Measurements from ENCODE around the gene NBAS. TPM values are rescaled to one million over a fixed set of nuclear protein-coding genes. Genes with fewer than 3 reads are reported as not detected.

The NBAS gene
- total and polyA plus RNA-seq, 5 experiments from 2014 or later, result 19.0 to 35.0 (median 20.6) TPM

DNA sequence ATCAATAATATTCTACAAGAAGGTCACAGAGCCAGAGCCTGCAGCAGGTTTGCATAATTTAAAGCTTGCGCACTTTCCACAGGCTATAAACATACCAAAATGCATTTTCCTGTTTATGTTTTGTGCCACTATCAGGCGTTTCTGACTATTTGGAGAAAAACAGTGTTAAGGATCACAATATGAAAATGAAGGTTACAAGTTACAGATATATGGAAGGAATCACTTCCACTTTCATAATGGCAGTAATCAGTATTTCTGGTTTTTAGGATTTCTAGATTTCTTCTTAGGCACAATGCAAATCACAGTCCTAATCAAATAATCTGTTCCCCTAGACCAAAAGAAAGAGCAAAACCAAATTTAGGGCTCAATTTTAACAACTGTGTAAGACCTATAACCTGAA, 279.5 kb downstream of the NBAS start:
- no peak overlapping the region for H3K27ac Mint-ChIP-seq
- peaks cover 17 to 84% (median 72%) of the 10 kb centered on the region in 3 donors for H3K36me3 Mint-ChIP-seq
- ATAC-seq, result no peak

DNA sequence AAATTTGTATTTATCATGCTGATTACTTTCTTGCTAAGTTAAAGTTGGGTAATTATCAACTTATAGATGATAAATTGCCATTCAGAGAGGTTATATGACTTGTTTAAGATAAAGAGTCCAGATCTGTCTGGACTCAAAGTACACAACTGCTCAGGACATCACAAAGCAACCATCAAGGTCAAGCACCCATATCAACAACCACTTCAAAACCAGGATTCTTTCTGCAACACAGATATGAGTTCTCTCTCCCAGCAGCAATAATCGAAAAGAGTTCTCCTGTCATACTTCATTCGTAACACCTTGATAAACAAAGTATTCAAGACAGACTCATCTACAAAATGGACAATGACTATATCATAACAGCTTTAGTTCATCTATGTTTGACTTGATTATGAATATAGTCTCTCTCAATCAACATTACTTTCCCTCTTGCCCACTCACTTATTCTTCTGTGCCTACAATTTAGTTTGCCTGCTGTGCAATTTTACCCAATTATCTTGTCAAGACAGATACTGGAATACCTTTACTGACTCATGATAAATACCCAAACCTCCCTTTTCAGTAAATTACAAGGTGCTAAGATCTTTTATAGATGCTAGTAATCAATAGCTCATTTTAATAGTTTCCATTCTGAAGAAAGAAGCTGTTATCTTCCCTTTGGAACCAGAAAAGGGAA, 281.8 kb downstream of the NBAS start:
- no peak for ATAC-seq
- POLR2A ChIA-PET, result no interaction called here
- peaks cover 0 to 4% (median 0%) of the 10 kb centered on the region in 4 donors for H3K4me1 Mint-ChIP-seq
- no peak for DNase-seq
- no peak overlapping the region for H3K27ac Mint-ChIP-seq
- H3K9me3 Mint-ChIP-seq, result no peaks in the 10 kb centered on the region
- no peak overlapping the region for H3K4me3 Mint-ChIP-seq
- H3K36me3 Mint-ChIP-seq, result peaks cover 13 to 88% (median 77%) of the 10 kb centered on the region in 3 donors
- no peaks in the 10 kb centered on the region for H3K27me3 Mint-ChIP-seq

More for the DNA sequence above, 279.5 kb downstream of the NBAS start:
- DNase-seq, result no peak
- Mint-ChIP-seq H3K4me1 (peaks cover 0 to 4% (median 0%) of the 10 kb centered on the region in 4 donors), H3K27me3 (no peaks in the 10 kb centered on the region), H3K9me3 (no peaks in the 10 kb centered on the region), H3K4me3 (no peak overlapping the region)
- POLR2A ChIA-PET, result no interaction called here

DNA sequence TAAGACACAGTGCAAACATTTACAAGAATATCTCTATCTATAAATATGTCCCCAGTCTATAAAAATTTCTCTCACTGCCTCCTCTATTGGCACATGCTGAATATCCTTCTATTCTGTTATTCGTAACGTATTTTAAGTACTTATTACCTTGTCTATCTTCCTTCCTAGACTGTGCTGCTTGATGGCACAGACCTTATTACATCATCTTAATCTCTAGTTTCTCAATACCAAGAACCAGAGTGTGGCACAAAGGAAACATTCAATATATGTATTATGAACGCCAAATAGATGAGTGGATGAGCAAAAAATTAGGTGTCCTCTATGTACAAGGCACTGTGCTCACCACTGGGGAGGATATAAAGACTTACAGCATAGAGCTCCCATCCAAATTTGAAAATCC, 282.8 kb downstream of the NBAS start:
- peaks cover 0 to 6% (median 0%) of the 10 kb centered on the region in 4 donors for H3K4me1 Mint-ChIP-seq
- H3K9me3 Mint-ChIP-seq, result no peaks in the 10 kb centered on the region
- H3K27ac Mint-ChIP-seq, result no peak overlapping the region
- POLR2A ChIA-PET, result no interaction called here
- no peaks in the 10 kb centered on the region for H3K27me3 Mint-ChIP-seq
- no peak for DNase-seq
- H3K4me3 Mint-ChIP-seq, result no peak overlapping the region
- no peak for ATAC-seq
- H3K36me3 Mint-ChIP-seq, result peaks cover 16 to 88% (median 75%) of the 10 kb centered on the region in 3 donors

DNA sequence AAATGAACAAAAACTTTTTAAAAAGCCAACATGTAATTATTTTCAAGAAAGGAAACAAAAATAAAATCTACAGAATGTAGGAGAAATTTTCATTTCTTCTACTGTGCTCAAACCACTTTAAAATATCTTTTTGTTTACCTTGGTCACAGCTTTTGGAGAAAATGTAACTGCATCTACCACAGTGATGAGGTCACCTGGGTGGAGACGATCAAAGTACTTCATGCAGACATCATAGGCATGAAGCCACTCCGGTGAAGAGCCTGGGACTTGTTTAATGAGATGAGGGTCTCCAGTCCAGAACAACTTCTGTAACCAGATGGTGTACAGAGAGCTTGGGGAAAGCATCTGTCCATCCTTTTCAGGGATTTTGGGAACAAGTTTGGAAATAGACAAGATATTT, 285.8 kb downstream of the NBAS start:
- POLR2A ChIA-PET, result no interaction called here
- no peaks in the 10 kb centered on the region for H3K9me3 Mint-ChIP-seq
- ATAC-seq (no peak), DNase-seq (no peak)
- H3K27ac Mint-ChIP-seq, result no peak overlapping the region
- peaks cover 13 to 82% (median 72%) of the 10 kb centered on the region in 3 donors for H3K36me3 Mint-ChIP-seq
- H3K27me3 Mint-ChIP-seq, result no peaks in the 10 kb centered on the region
- no peak overlapping the region for H3K4me3 Mint-ChIP-seq
- H3K4me1 Mint-ChIP-seq, result peaks cover 0 to 4% (median 0%) of the 10 kb centered on the region in 4 donors

DNA sequence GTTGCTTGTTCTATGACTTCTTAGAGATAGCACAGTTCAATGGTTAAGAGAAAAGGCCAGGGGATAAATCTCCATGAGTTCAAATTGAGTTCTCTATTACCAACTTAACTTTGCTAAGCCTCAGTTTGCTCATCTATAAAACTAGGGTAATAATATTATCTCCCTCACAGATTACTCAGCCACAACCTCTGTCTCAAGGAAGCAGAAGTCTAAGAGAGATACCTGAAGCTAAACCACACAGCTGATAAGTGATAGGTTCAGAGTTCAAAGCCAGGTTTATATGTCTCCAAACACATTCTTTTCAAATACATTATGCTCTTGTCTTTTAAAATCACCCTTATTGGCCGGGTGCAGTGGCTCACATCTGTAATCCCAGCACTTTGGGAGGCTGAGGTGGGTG, 287.7 kb downstream of the NBAS start:
- H3K27ac Mint-ChIP-seq, result no peak overlapping the region
- peaks cover 19 to 79% (median 72%) of the 10 kb centered on the region in 3 donors for H3K36me3 Mint-ChIP-seq
- no peak for DNase-seq
- POLR2A ChIA-PET, result no interaction called here
- no peak for ATAC-seq
- H3K4me1 Mint-ChIP-seq, result peaks cover 0 to 2% (median 0%) of the 10 kb centered on the region in 4 donors
- no peaks in the 10 kb centered on the region for H3K27me3 Mint-ChIP-seq
- no peak overlapping the region for H3K4me3 Mint-ChIP-seq
- no peaks in the 10 kb centered on the region for H3K9me3 Mint-ChIP-seq

DNA sequence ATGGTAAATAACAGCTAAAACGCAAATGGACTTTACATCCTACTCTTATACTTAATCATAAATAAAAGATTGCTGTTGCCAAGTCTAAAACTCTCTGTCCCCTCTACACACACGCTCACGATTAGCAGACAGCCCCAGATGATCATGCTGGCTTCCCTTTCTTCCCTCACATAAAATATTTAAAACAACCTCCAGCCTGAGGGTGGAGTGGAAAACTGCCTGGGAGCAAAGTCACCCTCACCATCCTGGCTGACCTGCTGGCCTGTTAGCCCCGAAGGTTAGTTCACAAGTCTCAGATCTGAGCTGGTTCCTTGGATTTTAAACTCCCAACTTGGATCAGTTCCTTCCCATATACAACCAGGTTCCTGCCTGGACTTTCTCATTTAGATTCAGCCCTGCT, 288.2 kb downstream of the NBAS start:
- Mint-ChIP-seq H3K27me3 (no peaks in the 10 kb centered on the region), H3K4me3 (no peak overlapping the region), H3K4me1 (peaks cover 0 to 2% (median 0%) of the 10 kb centered on the region in 4 donors), H3K9me3 (no peaks in the 10 kb centered on the region), H3K36me3 (peaks cover 24 to 81% (median 75%) of the 10 kb centered on the region in 3 donors), H3K27ac (no peak overlapping the region)
- DNase-seq (no peak), ATAC-seq (no peak)
- POLR2A ChIA-PET, result no interaction called here

DNA sequence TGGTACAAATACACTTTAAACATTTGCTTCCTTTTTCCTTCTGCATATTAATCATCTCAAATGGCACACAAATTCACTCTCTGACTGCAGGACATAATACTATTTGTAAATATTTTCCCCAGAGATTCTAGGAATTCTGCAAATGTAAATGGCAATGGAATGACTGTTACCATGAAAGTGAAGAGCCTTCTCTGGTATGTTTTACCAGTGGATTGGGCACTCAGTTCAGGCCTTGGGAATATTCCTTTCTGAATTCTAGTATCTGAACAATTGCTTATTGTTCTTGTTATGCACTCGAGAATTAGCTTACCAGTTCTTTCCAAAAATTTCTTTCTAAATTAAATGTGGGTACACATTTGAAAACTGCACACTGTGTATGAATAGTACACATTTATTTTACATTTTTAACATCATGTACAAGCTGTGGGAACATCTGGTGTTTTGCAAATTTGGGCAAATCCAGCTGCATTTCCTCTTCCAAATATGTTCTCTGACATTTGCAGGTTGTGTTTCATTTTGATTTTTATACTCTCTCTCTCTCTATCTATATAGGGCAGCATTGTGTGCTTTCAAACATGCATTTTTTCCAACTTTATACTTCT, 289.1 kb downstream of the NBAS start:
- no peaks in the 10 kb centered on the region for H3K9me3 Mint-ChIP-seq
- H3K27ac Mint-ChIP-seq, result peak overlapping the region in 1 of 10 donors; percentile 22
- no peak for ATAC-seq

GRCh38 chr2:15271276-15271675, 289.9 kb downstream of the NBAS start:
- DNase-seq (no peak), ATAC-seq (no peak)
- H3K4me3 Mint-ChIP-seq, result no peak overlapping the region
- no peak overlapping the region for H3K27ac Mint-ChIP-seq
- H3K36me3 Mint-ChIP-seq, result peaks cover 24 to 71% (median 62%) of the 10 kb centered on the region in 3 donors
- peaks cover 0 to 2% (median 0%) of the 10 kb centered on the region in 4 donors for H3K4me1 Mint-ChIP-seq
- H3K9me3 Mint-ChIP-seq, result no peaks in the 10 kb centered on the region
- no peaks in the 10 kb centered on the region for H3K27me3 Mint-ChIP-seq
- POLR2A ChIA-PET, result no interaction called here

More for the DNA sequence above, 289.1 kb downstream of the NBAS start:
- Mint-ChIP-seq H3K4me1 (peaks cover 0 to 2% (median 0%) of the 10 kb centered on the region in 4 donors), H3K27me3 (no peaks in the 10 kb centered on the region), H3K36me3 (peaks cover 24 to 78% (median 68%) of the 10 kb centered on the region in 3 donors), H3K4me3 (peak overlapping the region in 1 of 10 donors; percentile 20)
- no peak for DNase-seq
- POLR2A ChIA-PET, result no interaction called here

DNA sequence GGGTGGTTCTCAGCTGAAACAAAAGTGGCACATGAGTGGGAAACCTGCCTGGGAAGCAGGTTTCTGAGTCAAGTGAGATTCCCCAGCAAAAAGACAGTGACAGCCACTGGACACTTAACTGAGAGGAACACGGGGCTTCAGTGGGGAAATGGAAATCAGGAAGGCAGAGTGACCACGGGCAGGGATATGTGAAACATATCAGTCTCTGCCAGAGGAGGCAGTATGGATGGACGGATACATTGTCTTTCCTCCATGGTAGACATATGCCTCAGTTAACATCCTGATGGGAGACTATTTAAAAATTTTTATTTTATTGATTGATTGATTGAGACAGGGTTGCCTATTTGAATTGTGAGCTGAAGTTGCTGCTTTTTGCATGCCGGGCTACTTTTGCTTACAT, 292.1 kb downstream of the NBAS start:
- no peak overlapping the region for H3K27ac Mint-ChIP-seq
- H3K4me3 Mint-ChIP-seq, result no peak overlapping the region
- DNase-seq (no peak), ATAC-seq (no peak)
- H3K9me3 Mint-ChIP-seq, result no peaks in the 10 kb centered on the region
- POLR2A ChIA-PET, result no interaction called here
- no peaks in the 10 kb centered on the region for H3K27me3 Mint-ChIP-seq
- peaks cover 29 to 71% (median 62%) of the 10 kb centered on the region in 3 donors for H3K36me3 Mint-ChIP-seq
- H3K4me1 Mint-ChIP-seq, result peaks cover 0 to 2% (median 0%) of the 10 kb centered on the region in 4 donors

GRCh38 chr2:15265889-15266288, 295.2 kb downstream of the NBAS start:
- Mint-ChIP-seq H3K27ac (no peak overlapping the region), H3K4me3 (no peak overlapping the region), H3K36me3 (peaks cover 38 to 79% (median 73%) of the 10 kb centered on the region in 3 donors), H3K9me3 (peaks cover 0 to 2% (median 0%) of the 10 kb centered on the region in 9 donors), H3K27me3 (no peaks in the 10 kb centered on the region), H3K4me1 (no peaks in the 10 kb centered on the region)
- POLR2A ChIA-PET, result no interaction called here
- no peak for DNase-seq
- ATAC-seq, result no peak

DNA sequence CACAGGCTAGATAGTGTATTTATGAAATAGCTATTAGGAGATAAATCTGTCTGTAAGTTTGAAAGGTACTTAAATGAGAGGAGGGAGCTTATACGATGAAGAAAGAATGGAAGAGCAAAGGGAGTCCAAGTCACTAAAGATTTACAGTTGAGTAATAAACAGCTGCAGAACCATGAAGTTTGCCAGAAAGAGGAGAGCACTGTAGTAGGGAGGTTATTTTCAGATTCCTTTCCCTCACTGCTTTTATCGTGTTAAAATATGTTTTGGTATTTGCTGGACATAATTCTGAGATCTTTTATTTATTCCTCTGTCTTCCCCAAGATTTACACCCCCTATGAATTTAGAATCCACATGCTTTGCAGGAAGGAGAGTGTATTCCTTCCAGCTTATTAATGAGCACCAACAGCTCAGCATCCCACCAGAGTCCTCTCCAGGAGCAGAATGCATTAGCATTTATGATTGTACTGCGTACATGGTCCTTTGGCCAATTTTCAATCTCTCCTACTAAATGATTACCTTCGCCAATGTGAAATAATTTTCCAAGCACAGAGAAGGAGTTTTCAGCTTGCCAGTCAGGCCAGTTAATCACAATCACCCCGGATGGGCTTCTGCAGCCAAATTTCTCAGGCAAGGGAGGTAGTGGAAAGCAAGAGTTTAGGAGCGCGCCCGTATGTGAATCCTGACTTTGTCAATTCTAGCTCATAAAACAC, 297.0 kb downstream of the NBAS start:
- Mint-ChIP-seq H3K27me3 (no peaks in the 10 kb centered on the region), H3K27ac (no peak overlapping the region), H3K4me3 (no peak overlapping the region), H3K36me3 (peaks cover 50 to 82% (median 82%) of the 10 kb centered on the region in 3 donors), H3K9me3 (peaks cover 0 to 14% (median 6%) of the 10 kb centered on the region in 9 donors), H3K4me1 (no peaks in the 10 kb centered on the region)
- DNase-seq (no peak), ATAC-seq (no peak)
- POLR2A ChIA-PET, result no interaction called here

GRCh38 chr2:15262792-15263191, 298.3 kb downstream of the NBAS start:
- Mint-ChIP-seq H3K4me3 (no peak overlapping the region), H3K27me3 (no peaks in the 10 kb centered on the region), H3K27ac (no peak overlapping the region), H3K9me3 (peaks cover 0 to 25% (median 9%) of the 10 kb centered on the region in 9 donors), H3K4me1 (no peaks in the 10 kb centered on the region), H3K36me3 (peaks cover 44 to 81% (median 72%) of the 10 kb centered on the region in 3 donors)
- ATAC-seq, result no peak
- POLR2A ChIA-PET, result no interaction called here
- no peak for DNase-seq

- ATAC-seq, result no peak
- Mint-ChIP-seq H3K27ac (no peak overlapping the region), H3K4me1 (no peaks in the 10 kb centered on the region), H3K27me3 (no peaks in the 10 kb centered on the region), H3K9me3 (peaks cover 0 to 26% (median 9%) of the 10 kb centered on the region in 9 donors), H3K4me3 (no peak overlapping the region), H3K36me3 (peaks cover 40 to 86% (median 63%) of the 10 kb centered on the region in 3 donors)
- POLR2A ChIA-PET, result no interaction called here
- no peak for DNase-seq
These were observed 300.3 kb downstream of the NBAS start for GRCh38 chr2:15260835-15261234.
